HepG2 (cell line): ENCODE results near the gene MAPK11. TPM values are rescaled to one million over a fixed set of nuclear protein-coding genes. Genes with fewer than 3 reads are reported as not detected.

ENCODE experiments used
- ATAC-seq: fragments of 200-7000 bp; cut with Tn5 transposase; 3 replicates; pipeline ENCODE4 v1.9.1; 2020; ENCODE audit warnings: mild to moderate bottlenecking, moderate library complexity
- BruUV-seq: library from RNA; stranded (reverse); fragments of 400-500 nt; replicated peaks from 2 replicates; lab custom pipeline; 2021; lab: Mats Ljungman, UMichigan
- CTCF ChIA-PET: fragments of 300-600 bp; formaldehyde crosslinking; extraction: SDS; loops from one replicate; lab custom pipeline; 2021; ENCODE audit warnings: low total read pairs, inconsistent platforms, low intra/inter-chr PET ratio; lab: Yijun Ruan, JAX
- POLR2A ChIA-PET: fragments of 350-600 bp; sonication (Branson Sonifier 250); formaldehyde crosslinking; loops from one replicate; lab custom pipeline; 2020; ENCODE audit warnings: antibody characterized with exemption, inconsistent platforms; lab: Yijun Ruan, JAX
- DNase-seq: peaks from one replicate; pipeline ENCODE4 v3.0.0-alpha.2; 2015; ENCODE audit warnings: low spot score
- FAIRE-seq: peaks from 3 replicates; lab custom pipeline; 2011; peaks lifted over from hg19 to GRCh38; lab: Jason Lieb, UNC
- H2AFZ ChIP-seq: one replicate; pipeline ENCODE4 v1.6.1; 2011; ENCODE audit warnings: low read length, inconsistent platforms
- H3K27ac ChIP-seq: fragments of 300-600 bp; 3 replicates; pipeline ENCODE4 v1.8.0; 2011; ENCODE audit warnings: mixed run types, mild to moderate bottlenecking, mixed read lengths, low read length, inconsistent platforms; ENCODE audit not compliant: insufficient read depth; ENCODE audit errors: extremely low read length
- H3K27me3 ChIP-seq, 2 experiments: fragments of 200-600 bp in 1 of 2; 2 replicates in 1 of 2; 3 replicates in 1 of 2; pipeline versions ENCODE4 v1.6.0 to v1.8.0; 2011; ENCODE audit warnings: low read length in 2 of 2, mild to moderate bottlenecking in 2 of 2, moderate library complexity in 2 of 2, inconsistent platforms in 1 of 2; ENCODE audit not compliant: insufficient read depth in 2 of 2, control insufficient read depth in 1 of 2
- H3K36me3 ChIP-seq, 2 experiments: fragments of 200-600 bp in 1 of 2; replicated peaks in 1 of 2; 2 replicates in 1 of 2; 3 replicates in 1 of 2; pipeline versions ENCODE4 v1.5.1 to v1.8.0; 2011; ENCODE audit warnings: low read length in 2 of 2, inconsistent platforms in 1 of 2; ENCODE audit not compliant: insufficient read depth in 2 of 2, control insufficient read depth in 1 of 2
- H3K4me1 ChIP-seq: 2 replicates; pipeline ENCODE4 v1.5.1; 2012; ENCODE audit warnings: low read length, inconsistent platforms; ENCODE audit not compliant: insufficient read depth
- H3K4me2 ChIP-seq: 2 replicates; pipeline ENCODE4 v1.6.0; 2011; ENCODE audit warnings: low read depth, low read length, inconsistent platforms
- H3K4me3 ChIP-seq, 3 experiments: fragments of 200-600 bp in 1 of 3; sonication (generic), shearing (Covaris generic) in 1 of 3; replicated peaks in 1 of 3; 2 replicates each; pipeline ENCODE4 v1.5.1; 2011 to 2016; ENCODE audit warnings: low read length in 3 of 3, inconsistent platforms in 2 of 3, low read depth in 2 of 3, mild to moderate bottlenecking in 2 of 3, control low read depth in 1 of 3, mixed read lengths in 1 of 3; ENCODE audit not compliant: insufficient read depth in 1 of 3
- H3K79me2 ChIP-seq: one replicate; pipeline ENCODE4 v1.6.1; 2011; ENCODE audit warnings: low read length, inconsistent platforms; ENCODE audit not compliant: insufficient read depth
- H3K9ac ChIP-seq: 2 replicates; pipeline ENCODE4 v1.6.0; 2011; ENCODE audit warnings: mild to moderate bottlenecking, low read depth, low read length, inconsistent platforms; ENCODE audit not compliant: insufficient read depth
- H3K9me3 ChIP-seq: 2 replicates; pipeline ENCODE4 v1.5.1; 2012; ENCODE audit warnings: mild to moderate bottlenecking, low read length
- H4K20me1 ChIP-seq: 2 replicates; pipeline ENCODE4 v1.6.0; 2011; ENCODE audit warnings: inconsistent platforms, mild to moderate bottlenecking, low read length, moderate library complexity; ENCODE audit not compliant: insufficient read depth
- GFI1 ChIP-seq: sonication (generic); formaldehyde crosslinking; IDR thresholded peaks from 2 replicates; pipeline ENCODE4 v1.5.0; 2020; ENCODE audit warnings: missing genetic modification reagents, mild to moderate bottlenecking, borderline replicate concordance
- KDM5B ChIP-seq: sonication (generic); formaldehyde crosslinking; IDR thresholded peaks from 2 replicates; pipeline ENCODE4 v1.4.0; 2020; ENCODE audit warnings: missing genetic modification reagents, mild to moderate bottlenecking, borderline replicate concordance
- SNAPC5 ChIP-seq: sonication (generic); formaldehyde crosslinking; IDR thresholded peaks from 2 replicates; pipeline ENCODE4 v1.8.1; 2023; ENCODE audit warnings: mild to moderate bottlenecking, missing genetic modification reagents, borderline replicate concordance
- ZMYM3 ChIP-seq: sonication (generic); formaldehyde crosslinking; IDR thresholded peaks from 2 replicates; pipeline ENCODE4 v1.5.1; 2020; ENCODE audit warnings: mild to moderate bottlenecking, missing genetic modification reagents
- ZNF142 ChIP-seq: sonication (generic); formaldehyde crosslinking; IDR thresholded peaks from 2 replicates; pipeline ENCODE4 v1.4.0; 2020; ENCODE audit warnings: missing genetic modification reagents
- ZNF724P ChIP-seq: sonication (generic); formaldehyde crosslinking; IDR thresholded peaks from 2 replicates; pipeline ENCODE4 v1.8.0; 2022; ENCODE audit warnings: missing genetic modification reagents, borderline replicate concordance
- WGBS: methylation state at CpG from one replicate; pipeline ENCODE4 v1.1.6; 2017; ENCODE audit warnings: low lambda C conversion rate; 5-methylcytosine and 5-hydroxymethylcytosine counted together
- in situ Hi-C: cut with HindIII; loops from 2 replicates; pipeline ENCODE4 v1.10.0; 2017; ENCODE audit warnings: low pct_unique_long_range_greater_than_20kb; ENCODE audit not compliant: extremely low pct_ligation_motif_present
- intact Hi-C: fragments of 100-400 bp; cut with micrococcal nuclease; formaldehyde crosslinking; loops from one replicate; pipeline ENCODE4 v1.10.0; 2022; ENCODE audit not compliant: unreplicated experiment
- polyA plus RNA-seq, 8 experiments: library from polyadenylated mRNA; depleted of rRNA in 3 of 8; stranded (reverse) in 7 of 8; unstranded in 1 of 8; fragments of >200 nt; fragmentation: Illumina TruSeq in 4 of 8; extraction: Trizol in 4 of 8; gene quantifications; 2 replicates each; pipeline versions ENCODE4 v1.2.1 to v1.2.3, GENCODE V29; 2011 to 2016; ENCODE audit warnings: low read depth in 4 of 8, missing spikeins in 1 of 8, mixed read lengths in 1 of 8; ENCODE audit not compliant: insufficient read depth in 1 of 8
- total RNA-seq, 5 experiments: library from RNA; depleted of rRNA; stranded (reverse); fragments of >200 nt; fragmentation: Illumina TruSeq; extraction: Trizol; gene quantifications; 2 replicates each; pipeline ENCODE4 v1.2.3, GENCODE V29; 2016; ENCODE audit warnings: low read depth in 1 of 5
- TF ChIP-seq, protein P1 (sequence below): sonication (generic); IDR thresholded peaks from 2 replicates; pipeline ENCODE4 v1.6.1; 2016; ENCODE audit warnings: low read depth, borderline replicate concordance
- TF ChIP-seq, protein P2 (sequence below): sonication (generic); formaldehyde crosslinking; IDR thresholded peaks from 2 replicates; pipeline ENCODE4 v1.5.1; 2020; ENCODE audit warnings: mild to moderate bottlenecking, missing genetic modification reagents, borderline replicate concordance

MAPK11 gene
- total and polyA plus RNA-seq, 2 of the 13 experiments (the other 11 are each of a cell fraction or from before 2014, with no cell fraction given) = 0.15 to 0.17 TPM

GRCh38 chr22:50243685-50244419 lies 26.3 kb downstream of the MAPK11 start:
- DNase-seq (no peak), FAIRE-seq (peak; percentile 36), ATAC-seq (no peak)
- WGBS = 1% methylated on average over 17 of the region's 27 CpGs
- Histone ChIP-seq H3K79me2 (peaks cover 49% of the 10 kb centered on the region), H3K4me3 (peak overlapping the region; percentile 77 to 98 (median 89)), H2AFZ (no peak overlapping the region), H3K27me3 (no peaks in the 10 kb centered on the region; a peak in 1 of 5 replicates), H4K20me1 (peaks cover 12% of the 10 kb centered on the region), H3K27ac (peak overlapping the region; percentile 77), H3K4me1 (peaks cover 30% of the 10 kb centered on the region), H3K9me3 (no peaks in the 10 kb centered on the region), H3K9ac (peak overlapping the region; percentile 85), H3K4me2 (peak overlapping the region; percentile 85), H3K36me3 (peaks cover 6 to 22% of the 10 kb centered on the region in 2 experiments; a peak in 4 of 5 replicates)
- CTCF ChIA-PET = interaction anchor here (0.6 kb wide), 1 partner anchor 91 kb away, joined by 3 read pairs; no protein-coding TSS in a partner anchor
- no TSS peak for BruUV-seq
- in situ Hi-C loops = no loop called here
- intact Hi-C loops = loop anchor here (2.0 to 5.0 kb wide), 2 partner anchors 99 to 253 kb away; partner anchors contain the start of gene PPP6R2
- POLR2A ChIA-PET = interaction anchor here (0.6 to 1.7 kb wide), 10 partner anchors 9 to 319 kb away, joined by 3 to 7 read pairs (median 4); partner anchors contain the start of genes LMF2, MAPK12, NCAPH2 and PPP6R2
- TF ChIP-seq, protein P1, sequence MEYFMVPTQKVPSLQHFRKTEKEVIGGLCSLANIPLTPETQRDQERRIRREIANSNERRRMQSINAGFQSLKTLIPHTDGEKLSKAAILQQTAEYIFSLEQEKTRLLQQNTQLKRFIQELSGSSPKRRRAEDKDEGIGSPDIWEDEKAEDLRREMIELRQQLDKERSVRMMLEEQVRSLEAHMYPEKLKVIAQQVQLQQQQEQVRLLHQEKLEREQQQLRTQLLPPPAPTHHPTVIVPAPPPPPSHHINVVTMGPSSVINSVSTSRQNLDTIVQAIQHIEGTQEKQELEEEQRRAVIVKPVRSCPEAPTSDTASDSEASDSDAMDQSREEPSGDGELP = peak; percentile 56; the same call in 1 of the 2 replicates
- TF ChIP-seq GFI1 (CRISPR knock-in tag) = no peak
- TF ChIP-seq ZNF724P (CRISPR knock-in tag) = 0 out of 2 replicates have a peak, but pooled peaks have one; percentile 9
- 0 out of 2 replicates have a peak, but pooled peaks have one; percentile 24 for TF ChIP-seq KDM5B (CRISPR knock-in tag)
- TF ChIP-seq ZNF142 (CRISPR knock-in tag) = no peak
- TF ChIP-seq ZMYM3 = no peak
- no peak for TF ChIP-seq SNAPC5 (CRISPR knock-in tag)
- TF ChIP-seq, protein P2, sequence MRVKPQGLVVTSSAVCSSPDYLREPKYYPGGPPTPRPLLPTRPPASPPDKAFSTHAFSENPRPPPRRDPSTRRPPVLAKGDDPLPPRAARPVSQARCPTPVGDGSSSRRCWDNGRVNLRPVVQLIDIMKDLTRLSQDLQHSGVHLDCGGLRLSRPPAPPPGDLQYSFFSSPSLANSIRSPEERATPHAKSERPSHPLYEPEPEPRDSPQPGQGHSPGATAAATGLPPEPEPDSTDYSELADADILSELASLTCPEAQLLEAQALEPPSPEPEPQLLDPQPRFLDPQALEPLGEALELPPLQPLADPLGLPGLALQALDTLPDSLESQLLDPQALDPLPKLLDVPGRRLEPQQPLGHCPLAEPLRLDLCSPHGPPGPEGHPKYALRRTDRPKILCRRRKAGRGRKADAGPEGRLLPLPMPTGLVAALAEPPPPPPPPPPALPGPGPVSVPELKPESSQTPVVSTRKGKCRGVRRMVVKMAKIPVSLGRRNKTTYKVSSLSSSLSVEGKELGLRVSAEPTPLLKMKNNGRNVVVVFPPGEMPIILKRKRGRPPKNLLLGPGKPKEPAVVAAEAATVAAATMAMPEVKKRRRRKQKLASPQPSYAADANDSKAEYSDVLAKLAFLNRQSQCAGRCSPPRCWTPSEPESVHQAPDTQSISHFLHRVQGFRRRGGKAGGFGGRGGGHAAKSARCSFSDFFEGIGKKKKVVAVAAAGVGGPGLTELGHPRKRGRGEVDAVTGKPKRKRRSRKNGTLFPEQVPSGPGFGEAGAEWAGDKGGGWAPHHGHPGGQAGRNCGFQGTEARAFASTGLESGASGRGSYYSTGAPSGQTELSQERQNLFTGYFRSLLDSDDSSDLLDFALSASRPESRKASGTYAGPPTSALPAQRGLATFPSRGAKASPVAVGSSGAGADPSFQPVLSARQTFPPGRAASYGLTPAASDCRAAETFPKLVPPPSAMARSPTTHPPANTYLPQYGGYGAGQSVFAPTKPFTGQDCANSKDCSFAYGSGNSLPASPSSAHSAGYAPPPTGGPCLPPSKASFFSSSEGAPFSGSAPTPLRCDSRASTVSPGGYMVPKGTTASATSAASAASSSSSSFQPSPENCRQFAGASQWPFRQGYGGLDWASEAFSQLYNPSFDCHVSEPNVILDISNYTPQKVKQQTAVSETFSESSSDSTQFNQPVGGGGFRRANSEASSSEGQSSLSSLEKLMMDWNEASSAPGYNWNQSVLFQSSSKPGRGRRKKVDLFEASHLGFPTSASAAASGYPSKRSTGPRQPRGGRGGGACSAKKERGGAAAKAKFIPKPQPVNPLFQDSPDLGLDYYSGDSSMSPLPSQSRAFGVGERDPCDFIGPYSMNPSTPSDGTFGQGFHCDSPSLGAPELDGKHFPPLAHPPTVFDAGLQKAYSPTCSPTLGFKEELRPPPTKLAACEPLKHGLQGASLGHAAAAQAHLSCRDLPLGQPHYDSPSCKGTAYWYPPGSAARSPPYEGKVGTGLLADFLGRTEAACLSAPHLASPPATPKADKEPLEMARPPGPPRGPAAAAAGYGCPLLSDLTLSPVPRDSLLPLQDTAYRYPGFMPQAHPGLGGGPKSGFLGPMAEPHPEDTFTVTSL (CRISPR knock-in tag) = no peak
